HG03139 (cell line): ENCODE data around the gene KANSL3.

ENCODE experiments used
- ATAC-seq: cut with Tn5 transposase; IDR thresholded peaks from one replicate; pipeline ENCODE4 v1.9.1; 2021; ENCODE audit not compliant: unreplicated experiment

Gene KANSL3

DNA sequence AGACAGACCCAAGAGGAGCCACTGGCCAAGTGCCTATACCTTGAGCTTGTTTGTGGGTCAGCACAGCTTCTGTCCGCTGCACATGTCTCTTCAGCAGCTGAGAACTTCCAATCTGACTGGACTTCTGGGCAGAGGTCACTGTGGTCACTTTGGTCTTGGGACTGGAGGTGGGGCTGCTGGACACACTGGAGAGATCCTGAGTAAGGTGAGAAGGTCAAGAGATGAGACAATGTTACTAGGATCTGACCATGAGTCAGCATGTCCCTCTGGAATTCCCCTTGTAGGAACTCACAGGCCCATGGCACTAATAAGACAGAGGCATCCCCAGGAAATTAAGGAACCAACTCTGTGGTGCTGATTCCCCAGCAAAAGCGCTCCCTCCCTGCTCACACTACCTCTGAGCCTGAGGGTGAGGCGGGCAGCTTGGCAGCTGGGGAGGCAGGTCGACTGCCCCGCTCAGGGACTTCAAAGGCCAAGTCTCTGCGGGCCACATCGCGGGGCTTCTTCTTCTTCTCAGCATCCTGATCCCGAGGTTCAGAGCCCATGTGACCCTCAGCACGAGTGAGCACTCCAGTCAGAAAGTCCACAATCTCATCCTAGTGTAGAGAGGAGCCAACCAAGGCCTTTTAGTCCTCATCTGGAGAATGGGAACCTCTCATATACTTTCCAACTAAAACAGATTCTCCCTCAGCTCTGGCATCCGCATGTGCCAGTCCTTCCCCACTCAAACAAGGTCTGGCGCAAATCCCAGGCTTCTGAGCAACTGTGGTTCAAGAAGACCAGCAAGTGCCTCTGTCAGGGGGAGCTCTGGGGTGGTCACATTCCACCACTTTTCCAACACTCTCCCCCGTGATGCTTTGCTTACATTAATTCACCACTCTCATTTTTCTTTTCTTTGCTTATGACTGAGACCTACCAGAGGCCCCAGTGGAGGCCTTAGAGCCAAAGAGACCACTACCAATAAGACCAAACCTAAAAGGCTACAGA, 29.4 kb downstream of the KANSL3 start:
- no peak for ATAC-seq

DNA sequence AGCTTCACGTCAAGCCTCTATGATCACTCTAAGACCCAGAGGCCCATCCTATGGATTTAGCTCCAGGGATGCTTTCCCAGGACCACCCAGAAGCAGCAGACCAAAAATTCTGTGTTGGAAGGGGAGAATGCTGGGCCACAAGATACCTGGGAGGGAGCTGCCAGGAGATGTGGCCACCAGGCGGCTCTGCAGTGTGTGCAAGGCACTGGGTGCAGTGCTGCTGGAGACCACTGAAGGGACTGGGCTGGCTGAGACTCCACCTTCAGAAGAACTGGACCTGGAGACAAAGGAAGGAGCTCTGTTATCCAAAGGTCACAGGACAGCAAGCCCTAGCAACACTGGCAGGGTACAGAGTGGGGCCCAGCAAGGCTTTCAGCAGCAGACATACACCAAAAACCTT, 34.0 kb downstream of the KANSL3 start:
- ATAC-seq = no peak

DNA sequence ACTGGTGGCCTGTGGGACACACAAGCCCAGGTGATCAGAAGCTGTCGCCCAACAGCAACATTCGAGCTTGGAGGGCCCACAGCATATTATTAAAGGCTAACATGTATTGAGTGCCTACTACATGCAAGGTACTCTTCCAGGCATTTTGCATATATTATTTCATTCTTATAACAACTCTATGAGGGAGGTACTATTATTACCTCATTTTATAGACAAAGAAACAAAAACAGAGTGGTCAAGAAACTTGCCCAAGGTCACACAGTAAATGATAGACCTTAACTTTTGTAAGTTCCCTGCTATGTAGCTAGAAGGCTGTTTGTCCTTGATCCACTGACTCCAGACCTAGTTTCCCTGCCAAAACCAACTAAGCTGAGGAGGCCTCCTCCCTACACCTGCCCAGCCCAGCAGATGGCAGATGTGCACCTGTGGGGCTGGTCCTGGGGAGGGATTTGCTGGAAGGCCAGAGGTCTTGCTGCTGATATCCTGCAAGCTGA, 35.7 kb downstream of the KANSL3 start:
- no peak for ATAC-seq

DNA sequence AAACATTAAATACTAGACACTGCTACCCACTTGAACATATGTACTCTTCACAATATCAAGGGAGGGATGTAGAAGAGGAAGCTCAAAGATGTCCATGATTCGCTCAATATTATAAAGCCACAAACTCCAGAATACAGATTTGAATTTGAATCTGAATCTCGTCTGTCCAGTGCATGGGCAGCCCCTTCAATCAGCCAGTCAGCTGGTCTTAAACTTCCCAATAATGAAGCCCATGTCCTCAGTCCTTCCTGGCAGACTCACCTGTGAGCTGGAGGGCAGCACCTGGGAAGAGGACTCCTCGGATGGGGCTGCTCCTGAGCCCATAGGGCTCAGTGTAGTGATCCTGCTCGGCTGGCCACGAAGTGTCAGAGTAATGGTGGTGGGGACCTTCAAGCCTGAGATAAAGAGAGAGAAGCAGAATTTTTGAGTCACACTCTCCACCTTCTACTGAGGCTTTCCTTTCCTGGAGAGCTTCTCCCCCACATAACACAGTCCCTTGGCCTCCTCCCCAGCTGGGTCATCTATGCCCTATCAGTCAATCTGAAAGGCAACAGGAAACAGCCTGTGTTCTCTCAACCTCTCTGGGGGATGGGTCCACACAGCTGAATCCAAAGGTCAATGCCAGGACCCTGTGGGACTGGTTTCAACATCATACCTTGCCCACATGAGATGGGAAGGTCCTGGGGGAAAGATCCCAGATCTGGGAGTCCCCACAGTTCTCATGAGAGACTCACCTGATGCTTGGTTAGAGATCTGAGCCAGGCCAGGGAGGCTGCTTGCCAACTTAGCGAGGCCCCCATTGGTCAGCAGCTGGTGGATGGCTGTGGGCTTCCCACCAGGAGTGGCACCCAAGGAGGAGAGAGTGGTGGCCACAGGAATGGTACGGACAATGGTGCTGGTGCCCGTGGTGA, 36.5 kb downstream of the KANSL3 start:
- no peak for ATAC-seq

DNA sequence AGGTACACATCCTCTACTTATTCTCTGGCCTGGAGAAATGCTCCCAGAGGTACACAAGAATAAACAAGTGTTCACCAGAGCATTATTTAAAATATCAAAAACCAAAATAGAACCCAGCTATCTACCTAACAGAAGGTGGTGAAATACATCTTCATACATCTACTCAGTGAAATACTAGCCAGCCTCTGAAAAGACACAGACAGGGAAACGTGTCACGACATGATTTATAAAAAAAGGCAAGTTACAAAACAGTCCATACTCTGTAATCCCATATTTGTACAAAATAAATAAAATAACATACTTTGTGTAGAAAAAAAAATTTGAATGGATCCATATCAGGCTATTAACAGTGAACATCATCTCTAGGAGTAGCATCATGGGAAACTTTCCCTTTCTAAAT, 38.2 kb downstream of the KANSL3 start:
- ATAC-seq = no peak

DNA sequence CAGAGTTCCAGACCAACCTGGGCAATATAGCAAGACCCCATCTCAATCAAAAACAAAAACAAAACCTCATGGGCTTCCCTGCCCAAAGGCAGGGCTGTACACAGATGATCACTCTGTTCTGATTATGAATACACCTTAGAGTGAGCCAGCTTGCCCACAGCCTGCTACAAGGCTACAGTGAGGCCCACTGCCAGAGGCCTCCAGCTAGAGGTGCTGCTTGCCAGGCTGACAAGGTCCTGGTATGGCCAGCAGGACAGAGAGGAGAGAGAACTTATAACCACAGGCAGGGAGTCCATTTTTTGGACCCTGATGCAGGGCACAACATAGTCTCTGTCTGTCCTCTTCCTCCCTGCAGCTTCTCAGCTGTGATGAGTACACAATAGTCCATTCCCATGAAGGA, 41.5 kb downstream of the KANSL3 start:
- ATAC-seq = no peak

DNA sequence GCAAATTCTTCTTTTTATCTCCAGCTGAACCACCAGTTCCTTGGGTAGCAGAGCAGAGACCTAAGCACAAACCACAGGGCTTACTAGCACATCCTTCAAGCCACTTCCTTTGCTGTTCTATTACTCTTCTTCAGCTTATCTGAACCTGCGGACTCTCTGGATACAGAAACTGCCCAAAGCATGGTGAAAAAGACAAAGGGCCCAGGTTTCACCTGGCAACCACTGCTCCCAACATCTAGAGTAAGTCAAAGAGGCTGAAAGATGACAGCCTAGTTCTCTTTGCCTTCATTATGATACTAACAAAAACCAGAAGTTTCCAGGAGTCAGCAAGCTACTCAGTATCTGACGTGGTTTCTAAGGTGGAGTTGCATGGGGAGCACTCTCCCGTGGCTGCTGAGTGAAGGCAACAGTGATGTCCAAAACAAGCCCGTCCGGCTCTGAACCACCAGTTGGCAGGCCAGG, 43.4 kb downstream of the KANSL3 start:
- no peak for ATAC-seq

DNA sequence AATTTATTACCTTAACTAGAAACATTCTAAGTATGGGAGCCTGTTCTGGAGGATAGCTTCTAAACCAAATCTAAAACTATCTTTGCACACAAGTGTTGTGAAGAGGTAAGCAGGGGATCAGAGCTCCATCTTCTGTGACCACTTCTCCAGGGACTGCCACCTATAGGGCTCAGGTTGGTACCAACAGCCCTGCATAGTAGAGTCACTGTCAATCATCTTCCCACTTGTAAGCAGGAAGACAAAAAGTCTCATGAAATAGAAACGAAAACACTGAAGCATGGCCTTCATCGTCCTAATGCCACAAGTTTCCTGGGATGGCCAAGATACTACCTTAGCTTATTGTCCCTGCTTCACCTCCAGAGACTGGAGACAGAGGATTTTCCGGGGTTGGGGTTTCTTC, 43.8 kb downstream of the KANSL3 start:
- no peak for ATAC-seq

DNA sequence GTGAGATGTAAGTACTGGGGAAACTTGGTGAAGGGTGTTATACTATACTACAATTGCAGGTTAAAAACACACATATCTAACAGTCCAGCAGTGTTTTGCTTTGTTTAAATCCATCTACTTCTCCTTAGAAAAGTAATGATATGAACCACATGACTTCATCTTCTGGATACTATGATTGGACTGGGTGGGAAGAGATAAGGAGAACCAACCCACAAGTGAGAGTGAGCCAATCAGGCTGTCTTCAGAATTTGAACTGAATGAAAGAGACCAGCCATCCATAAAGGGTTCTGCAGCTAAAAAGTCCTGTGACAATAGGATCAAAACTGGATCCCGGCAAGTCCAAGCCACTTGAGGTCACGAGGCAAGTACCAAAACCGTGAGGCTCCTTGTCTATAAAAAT, 46.6 kb downstream of the KANSL3 start:
- ATAC-seq = no peak

DNA sequence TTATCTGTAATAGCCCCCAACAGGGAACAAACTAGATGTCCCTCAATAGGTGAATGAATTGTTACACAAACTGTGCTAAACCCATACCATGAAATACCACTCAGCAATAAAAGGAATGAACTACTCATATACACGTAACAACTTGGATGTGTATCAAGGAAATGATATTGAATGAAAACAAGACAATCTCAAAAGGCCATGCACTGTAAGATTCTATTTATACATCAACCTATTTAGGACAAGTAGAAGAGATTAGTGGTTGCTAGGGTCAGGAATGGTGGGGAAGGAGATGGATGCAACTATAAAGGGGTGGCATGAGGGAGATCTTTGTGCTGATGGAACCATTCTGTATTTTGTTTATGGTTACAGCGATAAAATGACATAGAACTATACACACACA, 47.1 kb downstream of the KANSL3 start:
- ATAC-seq = no peak

DNA sequence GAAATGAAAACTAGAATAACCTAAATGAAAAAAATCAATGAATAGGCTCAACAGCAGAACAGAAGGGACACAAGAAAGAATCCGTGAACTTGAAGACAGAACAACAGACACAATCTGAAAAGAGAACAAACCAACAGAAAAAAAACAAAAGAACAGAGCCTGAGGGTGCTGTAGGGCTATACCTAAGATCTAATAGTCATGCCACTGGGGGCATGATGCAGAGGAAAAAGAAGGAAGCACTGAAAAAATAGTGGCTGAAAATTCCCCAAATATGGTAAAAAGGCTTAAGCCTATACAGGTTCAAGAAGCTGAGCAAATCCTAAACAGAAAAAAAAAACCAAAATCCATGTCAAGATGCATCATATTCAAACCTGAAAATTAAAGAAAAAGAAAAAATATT, 50.3 kb downstream of the KANSL3 start:
- ATAC-seq = no peak

DNA sequence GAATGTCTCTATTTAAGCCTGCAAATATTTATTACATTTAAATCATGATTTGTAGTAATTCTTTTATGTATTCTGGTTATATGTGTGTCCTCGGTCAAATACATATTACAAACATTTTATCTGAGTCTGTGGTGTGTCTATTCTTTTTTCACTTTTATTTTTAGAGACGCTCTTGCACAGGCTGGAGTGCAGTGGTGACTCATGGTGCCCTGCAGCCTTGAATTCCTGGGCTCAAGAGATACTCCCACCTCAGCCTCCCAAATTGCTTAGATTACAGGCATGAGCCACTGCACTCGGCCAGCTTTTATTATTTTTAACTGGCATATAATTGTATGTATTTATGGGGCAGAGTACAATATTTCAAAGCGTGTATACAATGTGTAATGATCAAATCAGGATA, 54.1 kb downstream of the KANSL3 start:
- ATAC-seq = no peak

DNA sequence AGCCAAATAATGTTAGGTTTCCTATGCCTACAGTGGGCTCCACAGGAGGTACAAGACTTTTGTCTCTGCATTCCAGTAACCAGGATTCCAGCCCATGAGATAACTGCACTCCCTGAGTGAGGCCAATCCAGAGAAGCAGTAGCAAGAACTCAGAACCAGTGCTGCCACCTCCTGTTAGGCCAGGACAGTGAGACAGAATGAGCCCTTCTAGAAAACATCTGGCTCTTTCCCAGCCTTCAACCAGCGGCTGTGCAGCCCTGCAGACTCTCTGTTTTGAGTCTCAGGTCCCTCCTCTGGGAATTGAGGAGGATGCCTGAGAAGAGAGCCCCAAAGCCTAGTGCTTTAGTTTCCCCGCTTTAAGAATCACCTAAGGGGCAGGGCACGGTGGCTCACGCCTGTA, 57.3 kb downstream of the KANSL3 start:
- no peak for ATAC-seq

DNA sequence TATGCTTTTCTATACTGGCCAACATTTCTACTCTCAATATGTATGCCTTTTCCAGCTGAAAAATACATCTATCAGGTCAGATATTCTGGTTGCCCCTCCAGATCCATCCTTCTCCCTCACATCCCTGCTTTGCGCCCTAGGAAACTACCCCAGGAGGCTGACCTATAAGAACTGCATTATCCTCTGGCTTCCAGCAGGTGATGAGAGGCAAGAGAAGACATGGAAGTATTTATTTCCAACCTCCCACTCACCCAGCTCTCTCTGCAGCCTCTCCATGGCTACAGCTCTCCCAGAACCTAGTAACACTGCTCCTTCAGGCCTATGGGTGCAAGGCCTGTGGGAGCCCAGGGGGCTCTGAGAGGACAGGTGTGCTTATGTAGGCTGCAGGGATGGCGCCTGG, 58.7 kb downstream of the KANSL3 start:
- ATAC-seq = no peak

DNA sequence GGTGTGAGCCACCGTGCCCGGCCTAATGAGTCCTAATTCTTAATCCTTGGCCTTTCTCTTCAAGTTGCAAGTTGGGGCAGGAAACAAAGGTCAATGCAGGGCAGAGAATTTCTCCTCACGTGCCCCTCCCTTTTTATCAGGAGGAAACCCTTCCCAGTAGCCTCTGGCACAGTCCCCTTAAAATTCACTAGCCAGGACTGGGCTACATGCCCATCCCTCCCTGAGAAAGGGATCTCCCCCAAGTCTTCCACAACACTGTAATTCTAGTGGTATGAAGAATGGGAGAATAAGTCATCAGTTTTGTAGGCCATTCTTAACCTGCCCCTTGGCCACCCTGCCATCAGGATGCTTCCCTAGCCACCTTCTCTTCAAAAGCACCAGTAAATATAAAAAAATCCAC, 59.4 kb downstream of the KANSL3 start:
- ATAC-seq = no peak

DNA sequence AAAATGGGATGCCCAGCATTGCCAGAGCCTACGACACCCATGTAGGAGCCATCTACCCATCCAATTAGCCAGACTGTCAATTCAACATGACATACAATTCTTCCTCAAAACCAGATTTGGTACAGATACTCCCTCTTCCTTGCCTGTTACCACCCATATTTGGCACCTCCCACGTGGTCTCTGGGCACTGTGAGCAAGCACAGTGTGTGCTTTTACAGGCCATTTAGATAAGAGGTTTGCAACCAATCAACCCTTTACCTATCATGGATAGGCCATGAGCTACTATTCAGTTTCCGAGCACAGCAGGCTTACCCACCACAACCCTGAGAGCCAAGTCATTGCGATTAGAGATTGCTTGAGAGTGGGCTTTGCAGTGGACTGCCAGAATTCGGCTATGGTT, 60.6 kb downstream of the KANSL3 start:
- no peak for ATAC-seq

DNA sequence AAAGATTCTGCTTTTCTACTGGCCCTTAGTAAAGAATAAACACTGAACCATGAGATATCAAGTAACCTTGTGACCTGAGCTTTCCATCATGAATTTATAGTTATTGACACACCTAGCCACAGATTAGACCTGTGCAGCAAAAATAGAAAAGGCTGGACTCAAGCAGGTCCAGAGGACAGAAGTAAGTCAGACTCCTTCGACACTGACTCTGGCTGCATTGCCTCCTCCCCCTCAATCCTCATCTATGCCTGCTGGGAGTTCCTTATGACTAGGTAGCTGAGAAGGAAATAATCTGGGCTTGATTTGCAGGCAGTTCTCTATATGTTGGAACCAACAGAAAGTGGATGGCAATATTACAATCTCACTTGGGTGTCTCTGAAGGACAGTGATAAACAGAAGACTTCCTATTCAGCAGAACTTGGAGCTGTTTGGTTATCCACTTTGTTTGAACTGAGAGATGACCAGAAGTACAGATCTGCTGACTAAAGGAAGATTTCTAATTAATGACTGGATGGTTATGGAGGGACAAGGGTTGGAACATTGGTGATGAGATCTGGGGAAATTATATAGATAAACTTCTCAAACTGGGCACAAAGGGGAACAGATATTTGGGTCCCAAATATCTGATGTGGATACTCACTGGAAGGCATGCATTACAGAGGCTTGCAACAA, 62.2 kb downstream of the KANSL3 start:
- no peak for ATAC-seq

DNA sequence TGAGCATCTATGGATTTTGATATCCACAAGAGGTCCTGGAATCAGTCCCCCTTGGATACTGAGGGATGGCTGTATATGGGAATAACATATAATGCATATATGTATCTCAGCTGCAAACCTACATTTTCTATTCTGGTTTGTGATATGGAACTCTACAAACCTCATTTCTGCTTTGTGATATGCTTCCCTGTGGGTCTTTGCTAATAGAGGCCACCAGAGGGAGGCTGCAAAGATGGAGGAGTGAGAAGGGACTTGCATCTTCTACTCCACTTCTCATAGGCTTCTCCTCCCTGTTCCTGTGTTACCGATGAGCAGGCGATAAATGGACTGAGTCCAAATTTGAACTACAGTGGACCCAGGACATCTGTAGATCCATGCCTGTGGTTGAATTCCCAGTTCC, 63.7 kb downstream of the KANSL3 start:
- no peak for ATAC-seq

DNA sequence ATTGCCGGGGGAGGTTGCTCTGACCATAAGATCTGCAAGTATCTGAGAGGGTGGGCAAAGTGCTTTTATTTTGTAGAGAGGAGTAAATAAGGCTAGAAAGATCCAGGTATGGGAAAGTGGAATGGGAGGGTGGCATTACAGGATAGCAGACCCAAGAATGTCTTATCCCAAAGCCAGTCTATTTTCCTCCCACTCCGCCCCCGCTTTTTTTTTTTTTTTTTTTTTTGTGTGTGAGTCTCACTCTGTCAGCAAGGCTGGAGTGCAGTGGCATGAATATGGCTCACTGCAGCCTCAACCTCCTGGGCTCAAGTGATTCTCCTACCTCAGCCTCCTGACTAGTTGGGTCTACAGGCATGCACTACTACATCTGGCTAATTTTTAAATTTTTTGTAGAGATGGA, 70.0 kb downstream of the KANSL3 start:
- no peak for ATAC-seq

DNA sequence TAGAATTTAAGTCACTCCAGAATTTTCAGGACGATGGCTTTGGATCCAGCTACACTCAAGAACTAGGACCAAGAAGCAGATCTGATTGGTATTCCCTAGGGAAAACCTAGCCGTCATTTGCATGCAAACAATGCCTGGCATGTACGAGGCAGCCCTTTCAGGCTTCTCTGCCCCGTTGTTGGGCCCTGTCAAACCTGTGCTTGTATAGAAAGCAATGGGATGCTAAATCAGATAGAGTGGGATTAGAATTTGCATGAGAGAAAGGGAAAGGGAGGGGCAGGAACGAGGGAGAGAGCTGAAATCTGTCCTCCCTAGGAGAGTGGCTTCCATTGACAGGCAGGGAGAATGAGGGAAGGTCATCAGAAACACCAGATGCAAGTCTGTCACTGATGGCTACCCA, 73.0 kb downstream of the KANSL3 start:
- ATAC-seq = no peak

DNA sequence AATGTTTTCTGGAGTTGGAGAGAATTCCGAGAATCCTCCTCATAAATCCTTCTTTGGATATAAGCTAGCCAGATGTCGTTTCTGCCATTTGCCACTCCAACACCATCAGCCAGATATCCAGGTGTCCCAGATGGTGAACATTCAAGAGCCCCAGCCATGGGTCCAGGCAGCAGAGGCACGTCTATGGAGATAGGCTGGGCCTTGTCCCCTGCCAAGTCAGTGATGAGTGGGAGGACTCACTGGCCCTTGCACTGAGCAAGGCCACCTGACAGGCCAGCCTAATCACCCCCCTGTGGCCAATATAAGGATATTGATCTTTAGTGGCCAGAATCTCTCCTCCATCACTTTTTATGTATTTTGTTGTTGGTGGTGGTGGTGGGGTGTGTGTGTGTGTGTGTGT, 73.5 kb downstream of the KANSL3 start:
- no peak for ATAC-seq
